GM12878 (cell line): ENCODE data around the gene GRIN2A.

ENCODE experiments used
- CREB1 ChIP-seq: IDR thresholded peaks from 2 replicates; pipeline ENCODE4 v1.6.1; 2012; ENCODE audit warnings: low read depth, mild to moderate bottlenecking, inconsistent platforms
- SUZ12 ChIP-seq: fragments of 200-600 bp; sonication (generic); IDR thresholded peaks from one replicate; pipeline ENCODE4 v1.6.1; 2018; ENCODE audit warnings: antibody characterized with exemption, mild to moderate bottlenecking; ENCODE audit not compliant: unreplicated experiment
- TF ChIP-seq, protein P1 (sequence below): IDR thresholded peaks from 2 replicates; pipeline ENCODE4 v1.6.1; 2012; ENCODE audit warnings: low read depth, low read length, improper control_type of control experiment

DNA sequence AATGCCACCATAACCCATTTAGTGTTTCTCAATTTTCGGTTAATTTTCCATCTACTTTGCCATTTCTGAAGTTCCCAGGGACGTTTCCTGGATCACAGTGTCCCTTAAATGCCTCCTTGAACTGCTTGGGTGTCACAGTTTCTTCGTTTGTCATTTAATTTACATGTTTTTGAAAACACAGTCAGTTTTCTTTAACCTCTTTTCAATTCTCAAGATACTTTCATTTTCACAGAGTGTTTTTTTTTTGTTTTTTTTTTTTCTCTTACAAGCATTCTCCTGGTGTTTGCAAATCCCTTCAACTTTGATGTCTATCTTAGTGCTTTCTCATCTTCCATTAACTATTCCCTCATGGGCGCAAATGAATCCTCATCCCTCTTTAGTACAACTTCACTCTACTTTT is 283.7 kb downstream of the GRIN2A start:
- TF ChIP-seq, protein P1, sequence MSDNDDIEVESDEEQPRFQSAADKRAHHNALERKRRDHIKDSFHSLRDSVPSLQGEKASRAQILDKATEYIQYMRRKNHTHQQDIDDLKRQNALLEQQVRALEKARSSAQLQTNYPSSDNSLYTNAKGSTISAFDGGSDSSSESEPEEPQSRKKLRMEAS: no peak
- no peak for TF ChIP-seq CREB1
- no peak for TF ChIP-seq SUZ12
